HL-60/S4 treated with phorbol 12-myristate 13-acetate at 8.2 ng/mL for 4 days and 3 days (cell line): ENCODE measurements around the gene CHI3L1.

Source experiments
- in situ Hi-C: fragments of 300-500 bp; cut with MboI; formaldehyde crosslinking; loops from 2 replicates; pipeline ENCODE4 v1.15.0; 2022; ENCODE audit warnings: low sequenced_read_pairs

Gene CHI3L1

GRCh38 chr1:203153051-203153988, 33.2 kb downstream of the CHI3L1 start:
- in situ Hi-C loops = no loop called here

- in situ Hi-C loops = no loop called here
Observed at GRCh38 chr1:203152158-203153034, 34.1 kb downstream of the CHI3L1 start.

GRCh38 chr1:203151362-203152157, 34.9 kb downstream of the CHI3L1 start:
- in situ Hi-C loops = no loop called here

- in situ Hi-C loops = no loop called here
Observed at GRCh38 chr1:203150511-203151297, 35.8 kb downstream of the CHI3L1 start.

GRCh38 chr1:203149188-203149840, 37.2 kb downstream of the CHI3L1 start:
- in situ Hi-C loops = no loop called here

- in situ Hi-C loops = no loop called here
Observed at GRCh38 chr1:203148579-203148978, 37.9 kb downstream of the CHI3L1 start.

GRCh38 chr1:203148127-203148526, 38.4 kb downstream of the CHI3L1 start:
- in situ Hi-C loops = no loop called here

- in situ Hi-C loops = no loop called here
Observed at GRCh38 chr1:203147376-203147775, 39.1 kb downstream of the CHI3L1 start.

GRCh38 chr1:203146537-203146936, 40.0 kb downstream of the CHI3L1 start:
- in situ Hi-C loops = no loop called here

GRCh38 chr1:203146042-203146369, 40.5 kb downstream of the CHI3L1 start:
- in situ Hi-C loops = no loop called here

GRCh38 chr1:203145321-203146041, 41.0 kb downstream of the CHI3L1 start:
- in situ Hi-C loops = no loop called here

GRCh38 chr1:203144661-203145060, 41.8 kb downstream of the CHI3L1 start:
- in situ Hi-C loops = no loop called here

- in situ Hi-C loops = no loop called here
Observed at GRCh38 chr1:203143641-203144040, 42.9 kb downstream of the CHI3L1 start.

GRCh38 chr1:203142684-203143408, 43.7 kb downstream of the CHI3L1 start:
- in situ Hi-C loops = no loop called here

GRCh38 chr1:203142124-203142523, 44.4 kb downstream of the CHI3L1 start:
- in situ Hi-C loops = no loop called here

GRCh38 chr1:203140743-203141520, 45.6 kb downstream of the CHI3L1 start:
- in situ Hi-C loops = no loop called here

GRCh38 chr1:203139976-203140475, 46.5 kb downstream of the CHI3L1 start:
- in situ Hi-C loops = no loop called here
